Measurements from ENCODE around the gene EXOG. TPM values are rescaled to one million over a fixed set of nuclear protein-coding genes. Genes with fewer than 3 reads are reported as not detected.

The EXOG gene
- 10 to 100 TPM in 3 of 6 donors, 1 to 10 TPM in 3; 7.4 to 26.0 (median 10.5) TPM for polyA plus RNA-seq (ENCODE audit: low read depth in 6 of 6)

- ATAC-seq (ENCODE audit: low read depth in 2 of 2) (peak; percentile 91 to 93), DNase-seq (peak; percentile 88)
- H3K4me3 Mint-ChIP-seq = peak within 1 kb of the TSS; percentile 98 to 100 (median 98)
- H3K27ac Mint-ChIP-seq = peak within 1 kb of the TSS; percentile 82 to 97 (median 94)
- H3K9me3 Mint-ChIP-seq = no peaks in the 10 kb centered on the region
- peaks cover 0 to 7% of the 10 kb centered on the region in 2 donors for H3K36me3 Mint-ChIP-seq
- H3K4me1 Mint-ChIP-seq = peaks cover 19 to 22% (median 19%) of the 10 kb centered on the region in 3 donors
- no peaks in the 10 kb centered on the region for H3K27me3 Mint-ChIP-seq
These were observed at the start of gene EXOG for GRCh38 chr3:38496131-38496910. EXOG (plus strand) TSS chr3:38496340; CDS start chr3:38496368, 28 bp downstream.

- no peaks in the 10 kb centered on the region for H3K36me3 Mint-ChIP-seq
- DNase-seq (no peak), ATAC-seq (ENCODE audit: low read depth in 2 of 2) (no peak)
- H3K4me3 Mint-ChIP-seq = no peak overlapping the region
- no peaks in the 10 kb centered on the region for H3K9me3 Mint-ChIP-seq
- no peak overlapping the region for H3K27ac Mint-ChIP-seq
- peaks cover 29 to 36% (median 31%) of the 10 kb centered on the region in 3 donors for H3K27me3 Mint-ChIP-seq
- no peaks in the 10 kb centered on the region for H3K4me1 Mint-ChIP-seq
These were observed 49.3 kb upstream of the EXOG start for GRCh38 chr3:38446812-38447211.

GRCh38 chr3:38450853-38451252, 45.3 kb upstream of the EXOG start:
- H3K27ac Mint-ChIP-seq = no peak overlapping the region
- no peak for DNase-seq
- H3K36me3 Mint-ChIP-seq = no peaks in the 10 kb centered on the region
- peak overlapping the region in 3 of 8 donors; percentile 48 to 67 (median 50) for H3K4me3 Mint-ChIP-seq
- no peak for ATAC-seq (ENCODE audit: low read depth in 2 of 2)
- peaks cover 32 to 51% (median 33%) of the 10 kb centered on the region in 3 donors for H3K27me3 Mint-ChIP-seq
- no peaks in the 10 kb centered on the region for H3K9me3 Mint-ChIP-seq
- H3K4me1 Mint-ChIP-seq = peaks cover 8 to 17% (median 14%) of the 10 kb centered on the region in 3 donors

GRCh38 chr3:38453075-38453912, 42.8 kb upstream of the EXOG start, which contains the start of gene ACVR2B:
ACVR2B (plus strand) TSS chr3:38453890; CDS start chr3:38454323, 433 bp downstream.
- H3K36me3 Mint-ChIP-seq = no peaks in the 10 kb centered on the region
- no peaks in the 10 kb centered on the region for H3K9me3 Mint-ChIP-seq
- peaks cover 25 to 35% (median 32%) of the 10 kb centered on the region in 3 donors for H3K27me3 Mint-ChIP-seq
- H3K27ac Mint-ChIP-seq = peak within 1 kb of the TSS in 4 of 6 donors; percentile 41 to 89 (median 56)
- ATAC-seq (ENCODE audit: low read depth in 2 of 2) (peak; percentile 46 to 52), DNase-seq (peak; percentile 20)
- peak within 1 kb of the TSS; percentile 88 to 96 (median 95) for H3K4me3 Mint-ChIP-seq
- H3K4me1 Mint-ChIP-seq = peaks cover 8 to 19% (median 14%) of the 10 kb centered on the region in 3 donors

GRCh38 chr3:38453913-38454177, 42.3 kb upstream of the EXOG start:
- Mint-ChIP-seq H3K4me1 (peaks cover 8 to 19% (median 14%) of the 10 kb centered on the region in 3 donors), H3K4me3 (peak overlapping the region in 3 of 8 donors; percentile 29 to 88 (median 88)), H3K27me3 (peaks cover 21 to 35% (median 32%) of the 10 kb centered on the region in 3 donors), H3K9me3 (no peaks in the 10 kb centered on the region), H3K27ac (no peak overlapping the region), H3K36me3 (no peaks in the 10 kb centered on the region)
- no peak for ATAC-seq (ENCODE audit: low read depth in 2 of 2)
- DNase-seq = no peak

GRCh38 chr3:38454178-38454883, 41.8 kb upstream of the EXOG start:
- Mint-ChIP-seq H3K9me3 (no peaks in the 10 kb centered on the region), H3K4me1 (peaks cover 8 to 19% (median 14%) of the 10 kb centered on the region in 3 donors), H3K27ac (peak overlapping the region in 1 of 6 donors; percentile 57), H3K4me3 (peak overlapping the region; percentile 88 to 96 (median 95)), H3K36me3 (no peaks in the 10 kb centered on the region), H3K27me3 (peaks cover 21 to 35% (median 30%) of the 10 kb centered on the region in 3 donors)
- DNase-seq (peak; percentile 21), ATAC-seq (ENCODE audit: low read depth in 2 of 2) (peak; percentile 59 to 63)

- peaks cover 8 to 19% (median 14%) of the 10 kb centered on the region in 3 donors for H3K4me1 Mint-ChIP-seq
- no peaks in the 10 kb centered on the region for H3K36me3 Mint-ChIP-seq
- no peaks in the 10 kb centered on the region for H3K9me3 Mint-ChIP-seq
- DNase-seq (peak; percentile 23), ATAC-seq (ENCODE audit: low read depth in 2 of 2) (peak; percentile 11 to 42)
- peaks cover 17 to 35% (median 24%) of the 10 kb centered on the region in 3 donors for H3K27me3 Mint-ChIP-seq
- peak overlapping the region in 2 of 6 donors; percentile 11 to 32 for H3K27ac Mint-ChIP-seq
- peak overlapping the region; percentile 88 to 96 (median 95) for H3K4me3 Mint-ChIP-seq
These were observed 41.1 kb upstream of the EXOG start for GRCh38 chr3:38454884-38455638.

- ATAC-seq (ENCODE audit: low read depth in 2 of 2) (peak; percentile 14 to 48), DNase-seq (no peak)
- Mint-ChIP-seq H3K36me3 (no peaks in the 10 kb centered on the region), H3K27me3 (peaks cover 13 to 29% (median 19%) of the 10 kb centered on the region in 3 donors), H3K4me1 (peaks cover 8 to 19% (median 14%) of the 10 kb centered on the region in 3 donors), H3K4me3 (peak overlapping the region; percentile 88 to 96 (median 94)), H3K9me3 (no peaks in the 10 kb centered on the region), H3K27ac (peak overlapping the region in 2 of 6 donors; percentile 11 to 32)
These were observed 40.3 kb upstream of the EXOG start for GRCh38 chr3:38455639-38456430.

GRCh38 chr3:38457111-38458003, 38.8 kb upstream of the EXOG start:
- no peaks in the 10 kb centered on the region for H3K36me3 Mint-ChIP-seq
- ATAC-seq (ENCODE audit: low read depth in 2 of 2) (no peak), DNase-seq (no peak)
- peaks cover 8 to 19% (median 14%) of the 10 kb centered on the region in 3 donors for H3K4me1 Mint-ChIP-seq
- H3K27me3 Mint-ChIP-seq = peaks cover 8 to 17% (median 15%) of the 10 kb centered on the region in 3 donors
- H3K4me3 Mint-ChIP-seq = peak overlapping the region in 3 of 8 donors; percentile 45 to 88 (median 64)
- no peak overlapping the region for H3K27ac Mint-ChIP-seq
- no peaks in the 10 kb centered on the region for H3K9me3 Mint-ChIP-seq

GRCh38 chr3:38458796-38459498, 37.2 kb upstream of the EXOG start:
- DNase-seq (no peak), ATAC-seq (ENCODE audit: low read depth in 2 of 2) (no peak)
- peaks cover 4 to 10% (median 6%) of the 10 kb centered on the region in 3 donors for H3K4me1 Mint-ChIP-seq
- H3K27me3 Mint-ChIP-seq = peaks cover 0 to 7% (median 6%) of the 10 kb centered on the region in 3 donors
- H3K36me3 Mint-ChIP-seq = no peaks in the 10 kb centered on the region
- no peak overlapping the region for H3K27ac Mint-ChIP-seq
- no peak overlapping the region for H3K4me3 Mint-ChIP-seq
- no peaks in the 10 kb centered on the region for H3K9me3 Mint-ChIP-seq
